Measurements from ENCODE around the gene CYYR1.

GRCh38 chr21:26449161-26449560 lies 123.9 kb downstream of the CYYR1 start:
- no peak for TF ChIP-seq POLR2A (IDR thresholded peaks at IDR 0.05)
- no peak for TF ChIP-seq CTCF (IDR thresholded peaks at IDR 0.05)

Measured in Peyer's patch (tissue), 4 donors.